ENCODE data around the gene JAG1.

Gene JAG1

GRCh38 chr20:10636326-10636818 lies 37.4 kb downstream of the JAG1 start:
- H3K9me3 ChIP-seq (ENCODE audit: control insufficient read depth, insufficient read depth, low read depth, low read length), result no peaks in the 10 kb centered on the region
- H3K27me3 ChIP-seq (ENCODE audit: control insufficient read depth, insufficient read depth, low read length), result no peaks in the 10 kb centered on the region
- no peak overlapping the region for H3K9ac ChIP-seq (ENCODE audit: low read length)
- H3K36me3 ChIP-seq (ENCODE audit: control insufficient read depth, insufficient read depth, low read length), result peaks cover 31% of the 10 kb centered on the region
- H3K27ac ChIP-seq (ENCODE audit: low read depth, low read length), result no peak overlapping the region
- peaks cover 85% of the 10 kb centered on the region for H3K4me1 ChIP-seq (ENCODE audit: control insufficient read depth, insufficient read depth, low read length)
- H3K4me3 ChIP-seq (ENCODE audit: low read depth, low read length), result no peak overlapping the region

- Histone ChIP-seq H3K4me3 (ENCODE audit: low read depth, low read length) (no peak overlapping the region), H3K27ac (ENCODE audit: low read depth, low read length) (no peak overlapping the region), H3K9me3 (ENCODE audit: control insufficient read depth, insufficient read depth, low read depth, low read length) (no peaks in the 10 kb centered on the region), H3K27me3 (ENCODE audit: control insufficient read depth, insufficient read depth, low read length) (no peaks in the 10 kb centered on the region), H3K36me3 (ENCODE audit: control insufficient read depth, insufficient read depth, low read length) (peaks cover 24% of the 10 kb centered on the region), H3K4me1 (ENCODE audit: control insufficient read depth, insufficient read depth, low read length) (peaks cover 86% of the 10 kb centered on the region), H3K9ac (ENCODE audit: low read length) (no peak overlapping the region)
Measured at GRCh38 chr20:10635476-10636208, 38.2 kb downstream of the JAG1 start.

- no peak overlapping the region for H3K9ac ChIP-seq (ENCODE audit: low read length)
- no peak overlapping the region for H3K27ac ChIP-seq (ENCODE audit: low read depth, low read length)
- no peak overlapping the region for H3K4me3 ChIP-seq (ENCODE audit: low read depth, low read length)
- H3K27me3 ChIP-seq (ENCODE audit: control insufficient read depth, insufficient read depth, low read length), result no peaks in the 10 kb centered on the region
- H3K9me3 ChIP-seq (ENCODE audit: control insufficient read depth, insufficient read depth, low read depth, low read length), result no peaks in the 10 kb centered on the region
- H3K36me3 ChIP-seq (ENCODE audit: control insufficient read depth, insufficient read depth, low read length), result peaks cover 16% of the 10 kb centered on the region
- H3K4me1 ChIP-seq (ENCODE audit: control insufficient read depth, insufficient read depth, low read length), result peaks cover 86% of the 10 kb centered on the region
Measured at GRCh38 chr20:10634683-10635411, 39.0 kb downstream of the JAG1 start.

- no peak overlapping the region for H3K27ac ChIP-seq (ENCODE audit: low read depth, low read length)
- no peak overlapping the region for H3K9ac ChIP-seq (ENCODE audit: low read length)
- H3K9me3 ChIP-seq (ENCODE audit: control insufficient read depth, insufficient read depth, low read depth, low read length), result no peaks in the 10 kb centered on the region
- peaks cover 83% of the 10 kb centered on the region for H3K4me1 ChIP-seq (ENCODE audit: control insufficient read depth, insufficient read depth, low read length)
- H3K4me3 ChIP-seq (ENCODE audit: low read depth, low read length), result no peak overlapping the region
- H3K27me3 ChIP-seq (ENCODE audit: control insufficient read depth, insufficient read depth, low read length), result no peaks in the 10 kb centered on the region
- H3K36me3 ChIP-seq (ENCODE audit: control insufficient read depth, insufficient read depth, low read length), result peaks cover 9% of the 10 kb centered on the region
Measured at GRCh38 chr20:10634211-10634610, 39.6 kb downstream of the JAG1 start.

GRCh38 chr20:10633718-10634117 lies 40.1 kb downstream of the JAG1 start:
- Histone ChIP-seq H3K27ac (ENCODE audit: low read depth, low read length) (no peak overlapping the region), H3K27me3 (ENCODE audit: control insufficient read depth, insufficient read depth, low read length) (no peaks in the 10 kb centered on the region), H3K4me1 (ENCODE audit: control insufficient read depth, insufficient read depth, low read length) (peaks cover 80% of the 10 kb centered on the region), H3K9me3 (ENCODE audit: control insufficient read depth, insufficient read depth, low read depth, low read length) (no peaks in the 10 kb centered on the region), H3K9ac (ENCODE audit: low read length) (no peak overlapping the region), H3K36me3 (ENCODE audit: control insufficient read depth, insufficient read depth, low read length) (peaks cover 5% of the 10 kb centered on the region; the same call in 1 of the 2 replicates), H3K4me3 (ENCODE audit: low read depth, low read length) (no peak overlapping the region)

- Histone ChIP-seq H3K4me1 (ENCODE audit: control insufficient read depth, insufficient read depth, low read length) (peaks cover 72% of the 10 kb centered on the region), H3K4me3 (ENCODE audit: low read depth, low read length) (no peak overlapping the region), H3K9me3 (ENCODE audit: control insufficient read depth, insufficient read depth, low read depth, low read length) (no peaks in the 10 kb centered on the region), H3K27me3 (ENCODE audit: control insufficient read depth, insufficient read depth, low read length) (no peaks in the 10 kb centered on the region), H3K9ac (ENCODE audit: low read length) (no peak overlapping the region), H3K27ac (ENCODE audit: low read depth, low read length) (no peak overlapping the region), H3K36me3 (ENCODE audit: control insufficient read depth, insufficient read depth, low read length) (0 out of 2 replicates have a peak, but pooled peaks cover under 1% of the 10 kb centered on the region)
Measured at GRCh38 chr20:10632721-10633509, 40.9 kb downstream of the JAG1 start.

GRCh38 chr20:10631126-10631525 lies 42.7 kb downstream of the JAG1 start:
- H3K9ac ChIP-seq (ENCODE audit: low read length), result no peak overlapping the region
- H3K9me3 ChIP-seq (ENCODE audit: control insufficient read depth, insufficient read depth, low read depth, low read length), result no peaks in the 10 kb centered on the region
- H3K27ac ChIP-seq (ENCODE audit: low read depth, low read length), result no peak overlapping the region
- peaks cover 63% of the 10 kb centered on the region for H3K4me1 ChIP-seq (ENCODE audit: control insufficient read depth, insufficient read depth, low read length)
- no peak overlapping the region for H3K4me3 ChIP-seq (ENCODE audit: low read depth, low read length)
- H3K27me3 ChIP-seq (ENCODE audit: control insufficient read depth, insufficient read depth, low read length), result no peaks in the 10 kb centered on the region
- H3K36me3 ChIP-seq (ENCODE audit: control insufficient read depth, insufficient read depth, low read length), result no peaks in the 10 kb centered on the region

GRCh38 chr20:10629946-10630650 lies 43.7 kb downstream of the JAG1 start:
- peaks cover 60% of the 10 kb centered on the region for H3K4me1 ChIP-seq (ENCODE audit: control insufficient read depth, insufficient read depth, low read length)
- H3K9ac ChIP-seq (ENCODE audit: low read length), result no peak overlapping the region
- H3K27ac ChIP-seq (ENCODE audit: low read depth, low read length), result no peak overlapping the region
- H3K4me3 ChIP-seq (ENCODE audit: low read depth, low read length), result no peak overlapping the region
- H3K9me3 ChIP-seq (ENCODE audit: control insufficient read depth, insufficient read depth, low read depth, low read length), result no peaks in the 10 kb centered on the region
- H3K27me3 ChIP-seq (ENCODE audit: control insufficient read depth, insufficient read depth, low read length), result no peaks in the 10 kb centered on the region
- H3K36me3 ChIP-seq (ENCODE audit: control insufficient read depth, insufficient read depth, low read length), result no peaks in the 10 kb centered on the region

GRCh38 chr20:10626896-10627295 lies 46.9 kb downstream of the JAG1 start:
- H3K36me3 ChIP-seq (ENCODE audit: control insufficient read depth, insufficient read depth, low read length), result no peaks in the 10 kb centered on the region
- H3K4me1 ChIP-seq (ENCODE audit: control insufficient read depth, insufficient read depth, low read length), result peaks cover 29% of the 10 kb centered on the region
- H3K27ac ChIP-seq (ENCODE audit: low read depth, low read length), result no peak overlapping the region

GRCh38 chr20:10625641-10626040 lies 48.2 kb downstream of the JAG1 start:
- Histone ChIP-seq H3K4me3 (ENCODE audit: low read depth, low read length) (no peak overlapping the region), H3K9ac (ENCODE audit: low read length) (no peak overlapping the region), H3K4me1 (ENCODE audit: control insufficient read depth, insufficient read depth, low read length) (peaks cover 19% of the 10 kb centered on the region), H3K36me3 (ENCODE audit: control insufficient read depth, insufficient read depth, low read length) (no peaks in the 10 kb centered on the region), H3K27me3 (ENCODE audit: control insufficient read depth, insufficient read depth, low read length) (no peaks in the 10 kb centered on the region), H3K9me3 (ENCODE audit: control insufficient read depth, insufficient read depth, low read depth, low read length) (no peaks in the 10 kb centered on the region), H3K27ac (ENCODE audit: low read depth, low read length) (no peak overlapping the region)

More at GRCh38 chr20:10626896-10627295, 46.9 kb downstream of the JAG1 start:
- Histone ChIP-seq H3K27me3 (ENCODE audit: control insufficient read depth, insufficient read depth, low read length) (no peaks in the 10 kb centered on the region), H3K4me3 (ENCODE audit: low read depth, low read length) (no peak overlapping the region), H3K9ac (ENCODE audit: low read length) (no peak overlapping the region), H3K9me3 (ENCODE audit: control insufficient read depth, insufficient read depth, low read depth, low read length) (no peaks in the 10 kb centered on the region)
